Measurements from ENCODE around the gene ZBTB20. TPM values are rescaled to one million over a fixed set of nuclear protein-coding genes. Genes with fewer than 3 reads are reported as not detected.
A peak's percentile ranks its signal among the peaks of the same experiment; 100 is the strongest.

Gene ZBTB20
- total and polyA plus RNA-seq, 8 donors: 0.15 to 149 (median 38.5) TPM

DNA sequence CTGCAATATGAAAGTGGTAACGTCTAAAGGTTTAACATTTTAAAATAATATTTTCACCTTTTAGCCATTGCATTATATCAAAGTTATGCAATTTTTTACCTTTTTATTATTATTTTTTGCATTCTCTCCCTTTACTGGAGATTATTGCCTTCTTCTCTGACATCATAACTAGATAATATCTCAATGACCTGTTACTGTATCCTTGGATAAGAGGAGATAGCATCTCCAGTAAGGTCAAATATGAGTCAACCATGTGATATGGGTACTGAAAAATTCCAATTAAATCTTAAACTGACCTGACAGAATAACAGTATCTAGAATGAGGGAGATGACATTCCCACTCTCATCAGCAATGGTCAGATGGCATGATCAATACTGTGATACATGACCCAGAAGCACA is 108.3 kb downstream of the ZBTB20 start:
- H3K36me3 ChIP-seq: no peaks in the 10 kb centered on the region
- TF ChIP-seq, protein P1, sequence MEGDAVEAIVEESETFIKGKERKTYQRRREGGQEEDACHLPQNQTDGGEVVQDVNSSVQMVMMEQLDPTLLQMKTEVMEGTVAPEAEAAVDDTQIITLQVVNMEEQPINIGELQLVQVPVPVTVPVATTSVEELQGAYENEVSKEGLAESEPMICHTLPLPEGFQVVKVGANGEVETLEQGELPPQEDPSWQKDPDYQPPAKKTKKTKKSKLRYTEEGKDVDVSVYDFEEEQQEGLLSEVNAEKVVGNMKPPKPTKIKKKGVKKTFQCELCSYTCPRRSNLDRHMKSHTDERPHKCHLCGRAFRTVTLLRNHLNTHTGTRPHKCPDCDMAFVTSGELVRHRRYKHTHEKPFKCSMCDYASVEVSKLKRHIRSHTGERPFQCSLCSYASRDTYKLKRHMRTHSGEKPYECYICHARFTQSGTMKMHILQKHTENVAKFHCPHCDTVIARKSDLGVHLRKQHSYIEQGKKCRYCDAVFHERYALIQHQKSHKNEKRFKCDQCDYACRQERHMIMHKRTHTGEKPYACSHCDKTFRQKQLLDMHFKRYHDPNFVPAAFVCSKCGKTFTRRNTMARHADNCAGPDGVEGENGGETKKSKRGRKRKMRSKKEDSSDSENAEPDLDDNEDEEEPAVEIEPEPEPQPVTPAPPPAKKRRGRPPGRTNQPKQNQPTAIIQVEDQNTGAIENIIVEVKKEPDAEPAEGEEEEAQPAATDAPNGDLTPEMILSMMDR (IDR thresholded peaks at IDR 0.05): no peak
- TF ChIP-seq EP300 (IDR thresholded peaks at IDR 0.05) (no peak), POLR2A (IDR thresholded peaks at IDR 0.05) (no peak), POLR2AphosphoS5 (IDR thresholded peaks at IDR 0.05) (no peak)
- peaks cover 0 to 13% (median 8%) of the 10 kb centered on the region in 4 donors for H3K4me1 ChIP-seq
- H3K9me3 ChIP-seq: peaks cover 0 to 6% (median 0%) of the 10 kb centered on the region in 4 donors
- no peak overlapping the region for H3K4me3 ChIP-seq
- intact Hi-C loops (cut with DNase I; ENCODE audit: low total_unique reads): no loop called here
- H3K27me3 ChIP-seq: no peaks in the 10 kb centered on the region
- H3K27ac ChIP-seq: no peak overlapping the region
- 83 to 94% (median 88%) methylated on average over 1 of the region's 1 CpG for WGBS, 5 donors
- no peak for DNase-seq

DNA sequence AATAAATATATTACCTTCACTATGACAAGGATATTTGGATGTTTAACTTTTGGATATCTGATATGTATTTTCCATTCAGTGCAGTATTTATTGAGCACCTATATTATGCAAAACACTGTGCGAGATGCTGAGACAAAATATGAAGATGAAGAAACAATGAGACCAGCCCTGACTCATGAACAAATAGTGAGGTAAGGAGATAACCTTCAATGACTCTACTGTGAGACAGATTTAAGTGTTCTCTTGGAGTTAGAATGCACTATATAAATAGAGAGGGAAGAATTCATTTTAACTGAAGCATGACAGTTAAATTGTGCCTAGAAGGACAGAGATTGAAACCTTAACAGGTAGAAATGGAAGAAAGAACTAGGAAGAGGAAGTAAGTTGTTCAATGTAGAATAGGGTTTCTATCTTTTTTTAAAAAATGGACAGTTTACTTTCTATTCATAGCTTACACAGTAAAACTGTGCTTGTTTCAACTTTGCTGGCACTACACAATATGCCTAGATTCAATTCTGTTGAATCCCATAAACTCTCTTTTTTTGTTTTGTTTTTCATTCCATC is 124.2 kb downstream of the ZBTB20 start:
- 81 to 92% (median 89%) methylated on average over 1 of the region's 1 CpG for WGBS, 5 donors
- Histone ChIP-seq H3K27me3 (no peaks in the 10 kb centered on the region), H3K9me3 (no peaks in the 10 kb centered on the region), H3K4me3 (no peak overlapping the region), H3K36me3 (no peaks in the 10 kb centered on the region), H3K4me1 (peaks cover 0 to 24% (median 4%) of the 10 kb centered on the region in 4 donors), H3K27ac (no peak overlapping the region)
- DNase-seq: no peak
- TF ChIP-seq POLR2A (IDR thresholded peaks at IDR 0.05) (no peak), POLR2AphosphoS5 (IDR thresholded peaks at IDR 0.05) (no peak), EP300 (IDR thresholded peaks at IDR 0.05) (no peak)
- TF ChIP-seq, protein P1 (IDR thresholded peaks at IDR 0.05): no peak
- intact Hi-C loops (cut with DNase I; ENCODE audit: low total_unique reads): no loop called here

DNA sequence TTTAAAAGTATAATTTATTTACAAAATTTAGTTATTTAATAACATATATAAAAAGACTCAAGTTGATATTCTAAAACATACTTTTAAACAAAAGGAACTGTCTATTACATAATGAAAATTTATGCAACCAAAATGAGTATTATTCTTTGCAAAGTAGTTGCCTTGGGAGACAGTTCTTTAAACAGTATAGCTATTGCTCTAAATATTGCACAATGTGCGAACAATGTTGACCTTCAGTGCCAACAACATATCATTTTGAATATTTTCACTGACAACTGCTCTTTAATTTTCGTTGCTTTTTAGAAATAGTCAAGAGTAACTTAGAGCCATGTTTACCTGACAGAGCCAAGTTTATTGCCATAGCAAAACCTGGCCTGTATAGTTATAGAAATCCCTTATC is 124.9 kb downstream of the ZBTB20 start:
- no peak overlapping the region for H3K4me3 ChIP-seq
- DNase-seq: peak in 1 of 2 donors; percentile 2

DNA sequence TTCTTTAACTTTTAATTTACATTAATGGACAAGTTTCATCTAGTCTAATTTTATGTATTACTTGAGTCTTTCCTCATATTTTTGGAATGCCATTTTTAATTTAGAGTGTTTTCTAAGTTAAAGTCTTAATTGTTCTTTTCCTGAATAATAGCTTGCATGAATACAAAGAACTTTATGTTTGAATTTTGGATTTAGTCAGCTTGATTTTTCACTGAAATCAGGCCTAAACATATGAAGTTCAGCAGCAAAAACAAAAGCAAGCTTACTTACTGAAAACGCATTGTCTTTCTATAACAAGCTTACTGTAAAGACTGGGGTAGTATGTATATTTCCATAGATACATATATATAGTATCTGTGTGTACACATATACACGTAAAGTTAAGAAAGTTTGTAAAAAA is 126.0 kb downstream of the ZBTB20 start:
- H3K27ac ChIP-seq: no peak overlapping the region
- H3K9me3 ChIP-seq: peaks cover 0 to 10% (median 10%) of the 10 kb centered on the region in 4 donors
- intact Hi-C loops (cut with DNase I; ENCODE audit: low total_unique reads): no loop called here
- DNase-seq: no peak
- no peak overlapping the region for H3K4me3 ChIP-seq
- TF ChIP-seq POLR2A (IDR thresholded peaks at IDR 0.05) (no peak), EP300 (IDR thresholded peaks at IDR 0.05) (no peak), POLR2AphosphoS5 (IDR thresholded peaks at IDR 0.05) (no peak)
- TF ChIP-seq, protein P1 (IDR thresholded peaks at IDR 0.05): no peak
- H3K27me3 ChIP-seq: no peaks in the 10 kb centered on the region
- peaks cover 0 to 13% (median 0%) of the 10 kb centered on the region in 4 donors for H3K36me3 ChIP-seq
- H3K4me1 ChIP-seq: peaks cover 0 to 24% (median 4%) of the 10 kb centered on the region in 4 donors
- WGBS, 5 donors: 93 to 98% (median 96%) methylated on average over 2 of the region's 2 CpGs

More for the DNA sequence above, 124.9 kb downstream of the ZBTB20 start:
- no peaks in the 10 kb centered on the region for H3K27me3 ChIP-seq
- 74 to 85% (median 80%) methylated on average over 2 of the region's 2 CpGs for WGBS, 5 donors
- peaks cover 0 to 24% (median 4%) of the 10 kb centered on the region in 4 donors for H3K4me1 ChIP-seq
- intact Hi-C loops (cut with DNase I; ENCODE audit: low total_unique reads): no loop called here
- H3K27ac ChIP-seq: no peak overlapping the region
- peaks cover 0 to 1% (median 0%) of the 10 kb centered on the region in 4 donors for H3K36me3 ChIP-seq
- H3K9me3 ChIP-seq: peaks cover 0 to under 1% (median under 1%) of the 10 kb centered on the region in 4 donors
- TF ChIP-seq, protein P1 (IDR thresholded peaks at IDR 0.05): no peak
- no peak for TF ChIP-seq EP300 (IDR thresholded peaks at IDR 0.05)
- TF ChIP-seq POLR2A (IDR thresholded peaks at IDR 0.05): no peak
- no peak for TF ChIP-seq POLR2AphosphoS5 (IDR thresholded peaks at IDR 0.05)

Measured in stomach (tissue), 9 donors.